Measurements from ENCODE around the gene ZNF213.

DNA sequence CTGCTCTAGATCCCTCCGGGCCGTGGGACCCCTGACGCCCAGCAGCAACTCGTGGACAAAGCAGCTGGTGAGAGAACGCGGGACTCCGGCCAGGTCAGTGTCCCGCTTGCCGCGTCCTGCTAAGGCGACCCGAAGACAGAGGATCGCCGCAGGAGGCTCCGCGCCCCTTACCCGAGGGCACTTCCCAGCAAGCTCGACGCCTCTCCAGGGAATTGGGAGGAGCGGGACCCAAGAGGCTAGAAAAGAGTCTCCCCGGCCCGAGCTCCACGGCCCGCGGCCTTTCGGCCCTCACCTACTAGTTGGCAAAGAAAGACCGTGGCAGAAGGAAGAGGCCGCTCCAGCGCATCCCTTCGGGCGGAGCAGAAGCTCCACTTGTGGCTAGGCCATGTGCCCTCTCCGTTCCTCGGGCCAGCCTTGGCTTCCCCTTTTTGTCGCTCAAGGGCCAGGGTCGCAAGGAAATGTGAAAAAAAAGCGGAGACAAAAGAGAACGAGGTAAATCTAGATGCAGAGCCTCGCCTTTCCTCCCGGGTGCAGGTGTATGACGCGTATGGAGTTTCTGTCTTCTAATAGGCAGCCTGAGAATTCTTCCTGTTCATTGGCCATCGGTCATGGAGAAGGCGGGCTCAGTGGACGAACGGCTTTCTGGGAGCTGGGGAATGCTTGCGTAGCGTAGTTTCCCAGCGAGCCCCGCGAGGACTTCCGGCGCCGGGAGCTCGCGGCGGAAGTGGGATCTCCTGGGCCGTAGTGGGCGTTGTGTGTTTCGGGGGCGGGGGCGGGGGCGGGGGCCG, at the start of gene ZNF213:
- TF ChIP-seq POLR2A (IDR thresholded peaks at IDR 0.05), result peak; percentile 76
- TF ChIP-seq, protein P1, sequence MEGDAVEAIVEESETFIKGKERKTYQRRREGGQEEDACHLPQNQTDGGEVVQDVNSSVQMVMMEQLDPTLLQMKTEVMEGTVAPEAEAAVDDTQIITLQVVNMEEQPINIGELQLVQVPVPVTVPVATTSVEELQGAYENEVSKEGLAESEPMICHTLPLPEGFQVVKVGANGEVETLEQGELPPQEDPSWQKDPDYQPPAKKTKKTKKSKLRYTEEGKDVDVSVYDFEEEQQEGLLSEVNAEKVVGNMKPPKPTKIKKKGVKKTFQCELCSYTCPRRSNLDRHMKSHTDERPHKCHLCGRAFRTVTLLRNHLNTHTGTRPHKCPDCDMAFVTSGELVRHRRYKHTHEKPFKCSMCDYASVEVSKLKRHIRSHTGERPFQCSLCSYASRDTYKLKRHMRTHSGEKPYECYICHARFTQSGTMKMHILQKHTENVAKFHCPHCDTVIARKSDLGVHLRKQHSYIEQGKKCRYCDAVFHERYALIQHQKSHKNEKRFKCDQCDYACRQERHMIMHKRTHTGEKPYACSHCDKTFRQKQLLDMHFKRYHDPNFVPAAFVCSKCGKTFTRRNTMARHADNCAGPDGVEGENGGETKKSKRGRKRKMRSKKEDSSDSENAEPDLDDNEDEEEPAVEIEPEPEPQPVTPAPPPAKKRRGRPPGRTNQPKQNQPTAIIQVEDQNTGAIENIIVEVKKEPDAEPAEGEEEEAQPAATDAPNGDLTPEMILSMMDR (IDR thresholded peaks at IDR 0.05), result no peak
